Hepatic stellate cell (primary cell): ENCODE measurements around the gene NLGN1.

ENCODE experiments used
- DNase-seq: peaks from one replicate; pipeline ENCODE4 v3.0.0; 2011; ENCODE audit warnings: low spot score

Gene NLGN1

GRCh38 chr3:174294616-174295015, 897.1 kb downstream of the NLGN1 start:
- no peak for DNase-seq

DNA sequence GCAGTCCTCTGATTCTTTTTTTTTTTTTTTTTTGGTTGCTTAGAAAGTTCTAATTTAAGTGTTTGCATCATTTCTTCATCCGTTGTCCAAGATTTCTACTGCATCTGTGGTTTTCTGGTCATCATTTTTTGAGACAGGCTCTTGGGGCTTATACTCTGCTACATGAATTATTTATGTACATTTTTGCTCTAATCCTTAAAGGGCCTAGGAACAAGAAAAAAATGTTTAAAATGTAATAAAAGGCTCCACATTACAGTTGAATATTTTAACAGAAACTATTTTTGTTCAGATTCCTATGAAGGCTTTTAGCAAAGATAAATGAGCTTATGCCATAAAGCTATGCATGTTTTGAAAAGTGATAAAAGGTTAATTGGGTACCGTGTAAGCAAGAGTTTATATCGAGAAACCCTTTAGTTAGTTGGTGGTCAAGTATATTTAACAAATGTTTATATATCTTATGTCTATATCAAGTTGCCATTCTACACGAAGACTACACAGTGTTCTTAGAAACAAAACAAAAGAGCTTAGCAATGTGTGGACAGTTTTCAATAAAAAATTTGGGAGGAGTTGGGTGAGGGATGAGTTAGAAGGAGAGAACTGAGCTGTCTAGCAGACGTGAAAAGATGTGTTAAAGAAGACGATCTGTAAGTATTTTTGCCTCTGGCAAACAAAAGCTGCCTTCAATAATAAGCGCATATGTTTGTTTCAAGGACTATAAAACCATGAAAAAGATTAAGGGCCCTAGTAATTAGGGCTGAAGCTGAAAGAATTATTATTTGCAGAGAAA, 898.0 kb downstream of the NLGN1 start:
- DNase-seq = no peak

GRCh38 chr3:174302746-174303315, 905.3 kb downstream of the NLGN1 start:
- DNase-seq = no peak

DNA sequence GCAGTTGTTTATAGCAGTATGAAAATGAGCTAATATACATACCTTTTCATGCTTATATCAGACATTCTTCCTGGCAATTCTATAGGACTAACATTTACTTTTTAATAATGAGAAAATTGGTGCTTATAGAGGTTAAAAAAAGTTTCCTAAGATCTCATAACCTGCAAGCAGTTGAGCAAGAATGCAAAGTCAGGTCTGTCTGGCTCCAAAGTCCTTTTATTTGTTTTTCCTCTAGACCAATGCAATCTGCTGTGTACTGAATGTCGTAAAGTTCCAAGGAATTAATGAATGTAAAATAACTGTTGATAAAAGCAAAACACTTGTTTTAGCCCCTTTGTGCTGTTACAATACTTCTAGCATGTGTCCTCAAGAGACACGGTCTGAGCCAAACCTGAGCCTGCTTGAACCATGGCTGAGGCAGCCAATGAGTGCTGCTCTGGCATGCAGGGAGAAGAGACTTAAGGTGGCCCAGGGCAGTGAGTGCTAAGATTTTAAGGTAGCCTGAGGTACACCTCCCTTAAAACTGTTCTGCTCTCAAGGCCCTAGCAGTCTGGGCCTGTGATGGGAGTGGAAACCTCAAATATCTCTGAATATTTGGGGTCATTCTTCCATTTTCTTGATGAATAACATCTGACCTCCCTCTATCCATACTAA, 906.5 kb downstream of the NLGN1 start:
- no peak for DNase-seq

DNA sequence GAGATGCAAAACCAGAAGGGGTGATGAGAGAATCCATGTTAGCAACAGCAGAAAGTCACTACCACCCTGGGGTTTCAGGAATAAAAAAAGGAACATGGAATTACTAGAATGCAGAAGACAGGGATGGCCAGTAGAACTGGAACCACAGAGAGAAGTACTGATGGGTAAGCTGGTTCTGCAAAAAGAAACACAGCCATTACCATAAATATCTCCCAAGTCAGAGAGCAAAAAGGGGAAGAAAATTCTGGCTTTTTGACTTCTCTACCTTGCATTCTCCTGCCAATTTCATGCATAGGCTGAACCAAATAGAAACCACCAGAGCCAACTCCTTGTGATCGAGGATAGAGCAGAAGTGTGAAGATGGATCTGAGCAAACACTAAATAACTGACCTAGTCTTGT, 911.2 kb downstream of the NLGN1 start:
- DNase-seq = no peak

DNA sequence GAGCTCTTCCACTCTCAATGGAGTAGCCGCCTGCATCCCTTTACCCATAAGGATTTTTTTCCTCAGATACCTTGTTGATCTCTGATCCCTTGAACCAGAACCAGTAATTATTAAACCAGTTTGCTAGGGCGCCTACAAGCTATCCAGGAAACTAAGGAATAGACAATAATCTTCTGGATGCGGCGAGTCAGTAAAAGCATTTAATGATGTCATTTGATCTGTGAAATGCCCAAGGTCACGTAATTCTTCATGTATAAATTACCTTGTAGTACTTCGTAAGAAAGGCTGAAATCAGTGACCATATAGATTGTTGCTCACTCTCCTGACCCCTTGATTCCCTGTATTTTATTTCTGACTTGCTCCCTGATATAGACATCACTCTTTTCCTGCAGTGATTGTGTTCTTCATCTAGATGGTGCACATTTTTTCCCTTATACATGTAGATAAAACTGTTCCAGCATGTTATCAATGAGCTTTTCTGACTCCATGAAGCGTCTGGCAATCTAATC, 913.0 kb downstream of the NLGN1 start:
- no peak for DNase-seq

- DNase-seq = no peak
These were observed 917.7 kb downstream of the NLGN1 start for GRCh38 chr3:174315225-174315624.

DNA sequence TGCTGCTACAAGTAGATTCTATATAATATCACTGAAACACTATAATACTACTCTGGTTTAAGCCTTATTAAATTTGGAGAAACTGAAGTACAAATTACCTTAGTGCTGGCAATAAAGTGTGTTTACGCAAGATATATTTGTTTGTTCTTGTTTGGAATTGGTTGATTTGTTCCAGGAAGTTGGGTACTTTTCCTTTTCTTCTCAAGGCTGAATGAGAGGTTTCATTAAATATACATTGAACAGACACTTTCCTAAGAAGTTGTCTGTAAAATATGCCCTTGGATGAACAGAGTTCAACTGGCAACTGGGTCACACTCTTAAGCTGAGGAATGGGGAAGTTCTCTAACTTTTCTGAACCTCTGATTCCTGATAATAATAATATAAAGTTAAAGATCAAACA, 919.5 kb downstream of the NLGN1 start:
- no peak for DNase-seq

GRCh38 chr3:174318181-174318580, 920.6 kb downstream of the NLGN1 start:
- DNase-seq = no peak

DNA sequence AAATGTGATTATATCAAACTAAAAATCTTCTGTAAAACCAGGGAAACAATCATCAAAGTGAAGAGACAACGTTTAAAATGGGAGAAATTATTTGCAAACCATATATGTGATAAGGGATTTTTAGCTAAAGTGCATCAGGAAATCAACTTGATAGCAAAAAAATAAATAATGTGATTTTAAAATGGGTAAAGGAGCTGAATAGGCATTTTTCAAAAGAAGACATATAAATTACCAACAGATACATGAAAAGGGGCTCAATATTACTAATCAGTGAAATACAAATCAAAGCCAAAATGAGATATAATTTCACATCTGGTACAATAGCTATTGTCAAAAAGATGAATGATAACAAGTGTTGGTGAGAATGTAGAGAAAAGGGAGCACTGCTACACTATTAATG, 924.0 kb downstream of the NLGN1 start:
- DNase-seq = no peak

- no peak for DNase-seq
These were observed 925.2 kb downstream of the NLGN1 start for GRCh38 chr3:174322789-174323188.

DNA sequence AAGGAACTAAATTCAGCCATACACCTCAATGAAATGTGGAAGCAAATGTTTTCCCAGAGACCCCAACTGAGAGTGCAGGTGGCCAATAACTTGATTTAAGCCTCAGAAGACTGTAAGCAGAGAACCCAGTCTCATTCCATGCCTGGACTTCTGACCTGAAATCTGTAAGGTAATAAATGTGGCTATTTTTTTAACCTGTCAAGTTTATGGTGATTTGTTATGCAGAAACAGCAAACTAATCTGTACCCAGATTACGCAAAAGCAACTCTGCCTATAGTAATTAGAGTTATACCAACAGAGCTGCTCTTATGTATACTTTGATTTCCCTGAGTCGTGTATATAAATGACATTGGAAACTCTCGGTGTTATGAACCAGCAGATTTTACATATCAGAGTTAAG, 927.6 kb downstream of the NLGN1 start:
- DNase-seq = no peak

- no peak for DNase-seq
These were observed 928.5 kb downstream of the NLGN1 start for GRCh38 chr3:174325834-174326700.

- no peak for DNase-seq
These were observed 931.8 kb downstream of the NLGN1 start for GRCh38 chr3:174329321-174329720.

DNA sequence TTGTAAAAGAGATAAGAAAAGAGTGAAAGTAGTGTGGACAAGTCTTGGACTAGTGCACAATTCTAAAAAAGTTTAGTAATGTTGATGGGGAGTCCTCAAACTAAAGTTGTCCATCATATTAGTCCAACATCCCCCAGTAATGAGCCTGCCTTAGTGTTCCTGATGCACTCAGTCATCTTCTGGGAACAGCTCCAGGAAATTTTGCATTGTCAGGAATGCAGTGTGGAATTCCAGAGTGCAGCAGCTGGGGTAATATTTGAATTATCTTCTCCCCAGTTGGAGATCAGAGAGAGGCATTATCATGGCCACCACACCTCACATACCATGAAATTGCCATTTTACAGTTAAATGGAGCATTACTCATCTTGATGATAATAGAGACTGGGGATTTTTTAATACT, 932.8 kb downstream of the NLGN1 start:
- peak; percentile 42 for DNase-seq

DNA sequence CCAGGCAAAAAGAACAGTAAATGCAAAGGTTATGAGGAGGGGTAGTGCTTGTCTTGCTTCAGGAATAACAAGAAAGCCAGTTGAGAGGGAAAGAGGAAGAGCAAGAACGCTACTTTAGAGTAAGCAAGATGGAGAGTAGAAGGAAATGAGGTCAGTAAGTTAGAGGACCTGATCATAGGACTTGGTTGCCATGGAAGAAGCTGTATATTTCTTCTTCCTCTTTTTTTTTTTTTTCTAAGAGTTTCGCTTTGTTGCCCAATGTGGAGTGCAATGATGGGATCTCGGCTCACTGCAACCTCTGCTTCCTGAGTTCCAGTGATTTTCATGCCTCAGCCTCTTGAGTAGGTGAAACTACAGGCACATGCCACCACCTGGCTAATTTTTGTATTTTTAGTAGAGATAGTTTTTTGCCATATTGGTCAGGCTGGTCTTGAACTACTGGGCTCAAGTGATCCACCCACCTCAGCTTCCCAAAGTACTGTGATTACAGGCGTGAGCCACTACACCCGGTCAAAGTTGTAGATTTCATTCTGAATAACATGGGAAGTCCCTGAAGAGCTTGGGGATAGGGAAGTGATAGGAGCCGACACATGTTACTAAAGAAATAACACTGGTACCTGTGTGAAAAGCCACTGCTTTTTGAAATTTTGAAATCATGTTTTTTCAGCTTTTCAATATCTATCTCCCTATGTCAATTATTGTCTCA, 933.7 kb downstream of the NLGN1 start:
- DNase-seq = no peak

- DNase-seq = no peak
These were observed 934.8 kb downstream of the NLGN1 start for GRCh38 chr3:174332391-174332790.

- no peak for DNase-seq
These were observed 936.1 kb downstream of the NLGN1 start for GRCh38 chr3:174333640-174334039.

GRCh38 chr3:174334111-174334510, 936.6 kb downstream of the NLGN1 start:
- no peak for DNase-seq

GRCh38 chr3:174335324-174335723, 937.8 kb downstream of the NLGN1 start:
- no peak for DNase-seq

- no peak for DNase-seq
These were observed 938.4 kb downstream of the NLGN1 start for GRCh38 chr3:174335910-174336309.
